GM18873 (cell line): ENCODE measurements around the gene CSNK1D.

Experiments
- ATAC-seq: cut with Tn5 transposase; IDR thresholded peaks from one replicate; pipeline ENCODE4 v1.9.1; 2021; ENCODE audit warnings: mild to moderate bottlenecking, moderate library complexity, moderate number of reproducible peaks; ENCODE audit not compliant: unreplicated experiment, low FRiP score

CSNK1D gene

GRCh38 chr17:82230609-82231311, 42.7 kb downstream of the CSNK1D start:
- no peak for ATAC-seq

GRCh38 chr17:82229698-82230608, 43.5 kb downstream of the CSNK1D start:
- ATAC-seq, result no peak

- no peak for ATAC-seq
Measured at GRCh38 chr17:82228842-82229697, 44.4 kb downstream of the CSNK1D start, which contains the start of gene SLC16A3. Gene SLC16A3 (plus strand): TSS chr17:82229042. CDS start chr17:82236009, 6,967 bp downstream.

GRCh38 chr17:82228278-82228841, 45.1 kb downstream of the CSNK1D start:
- ATAC-seq, result no peak

- ATAC-seq, result no peak
Measured at GRCh38 chr17:82227629-82228277, 45.7 kb downstream of the CSNK1D start.

GRCh38 chr17:82226809-82227628, 46.5 kb downstream of the CSNK1D start:
- ATAC-seq, result no peak

- ATAC-seq, result no peak
Measured at GRCh38 chr17:82226146-82226808, 47.2 kb downstream of the CSNK1D start.

- no peak for ATAC-seq
Measured at GRCh38 chr17:82225368-82226029, 48.0 kb downstream of the CSNK1D start.

GRCh38 chr17:82224666-82225065, 48.8 kb downstream of the CSNK1D start:
- ATAC-seq, result no peak

- no peak for ATAC-seq
Measured at GRCh38 chr17:82223517-82223916, 50.0 kb downstream of the CSNK1D start.

- no peak for ATAC-seq
Measured at GRCh38 chr17:82222816-82223215, 50.7 kb downstream of the CSNK1D start.

- no peak for ATAC-seq
Measured at GRCh38 chr17:82221341-82221902, 52.1 kb downstream of the CSNK1D start.

- ATAC-seq, result no peak
Measured at GRCh38 chr17:82219753-82220709, 53.5 kb downstream of the CSNK1D start.

GRCh38 chr17:82219083-82219482, 54.4 kb downstream of the CSNK1D start:
- no peak for ATAC-seq

GRCh38 chr17:82218349-82219075, 55.0 kb downstream of the CSNK1D start:
- ATAC-seq, result no peak
